ENCODE results near the gene SYPL2.

Gene SYPL2

GRCh38 chr1:109477821-109478220 is 11.5 kb downstream of the SYPL2 start:
- TF ChIP-seq CTCF (IDR thresholded peaks at IDR 0.05; ENCODE audit: control insufficient read depth, insufficient read depth, low read depth, low read length, missing control alignments), result no peak
- DNase-seq (ENCODE audit: low read depth), result no peak
- no peak overlapping the region for H3K4me3 ChIP-seq (ENCODE audit: control insufficient read depth, low read depth, low read length)

- no peak for TF ChIP-seq CTCF (IDR thresholded peaks at IDR 0.05; ENCODE audit: control insufficient read depth, insufficient read depth, low read depth, low read length, missing control alignments)
- DNase-seq (ENCODE audit: low read depth), result no peak
- no peak overlapping the region for H3K4me3 ChIP-seq (ENCODE audit: control insufficient read depth, low read depth, low read length)
Observed at GRCh38 chr1:109478806-109479205, 12.5 kb downstream of the SYPL2 start.

DNA sequence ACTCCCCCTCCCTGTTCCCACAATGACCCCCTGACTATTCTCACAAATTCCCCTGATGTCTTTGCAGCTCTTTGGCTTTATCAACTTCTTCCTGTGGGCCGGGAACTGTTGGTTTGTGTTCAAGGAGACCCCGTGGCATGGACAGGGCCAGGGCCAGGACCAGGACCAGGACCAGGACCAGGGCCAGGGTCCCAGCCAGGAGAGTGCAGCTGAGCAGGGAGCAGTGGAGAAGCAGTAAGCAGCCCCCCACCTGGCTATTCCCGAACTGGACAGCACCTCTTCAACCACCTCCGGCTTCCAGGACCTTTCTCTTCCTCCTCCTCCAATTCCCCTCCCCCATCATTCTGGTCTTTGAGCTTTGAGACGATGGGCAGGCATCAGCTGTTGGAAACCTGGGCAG is 13.0 kb downstream of the SYPL2 start:
- no peak for TF ChIP-seq CTCF (IDR thresholded peaks at IDR 0.05; ENCODE audit: control insufficient read depth, insufficient read depth, low read depth, low read length, missing control alignments)
- no peak overlapping the region for H3K4me3 ChIP-seq (ENCODE audit: control insufficient read depth, low read depth, low read length)
- DNase-seq (ENCODE audit: low read depth), result no peak

DNA sequence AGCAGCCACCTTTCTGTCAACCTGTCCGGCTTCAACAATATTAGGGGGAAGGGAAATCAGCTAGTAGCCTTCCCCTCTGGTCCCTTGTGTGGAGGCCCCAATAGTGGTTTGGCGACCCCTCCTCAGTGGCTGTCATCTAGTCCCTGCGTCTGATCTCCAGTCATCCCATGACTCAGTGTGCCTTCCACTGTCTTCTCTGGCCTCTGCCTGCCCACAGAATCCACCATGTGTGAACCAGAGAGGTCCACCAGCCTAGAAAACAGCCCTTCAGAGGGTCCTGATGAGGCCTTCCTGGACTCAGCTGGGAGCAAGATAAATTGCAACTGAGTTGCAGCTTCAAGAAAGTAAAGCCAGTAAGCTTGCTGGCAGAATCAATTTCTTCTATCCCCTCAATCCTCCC is 13.6 kb downstream of the SYPL2 start:
- TF ChIP-seq CTCF (IDR thresholded peaks at IDR 0.05; ENCODE audit: control insufficient read depth, insufficient read depth, low read depth, low read length, missing control alignments), result no peak
- H3K4me3 ChIP-seq (ENCODE audit: control insufficient read depth, low read depth, low read length), result no peak overlapping the region
- no peak for DNase-seq (ENCODE audit: low read depth)

GRCh38 chr1:109481646-109482045 is 15.3 kb downstream of the SYPL2 start:
- DNase-seq (ENCODE audit: low read depth), result no peak
- H3K4me3 ChIP-seq (ENCODE audit: control insufficient read depth, low read depth, low read length), result no peak overlapping the region
- TF ChIP-seq CTCF (IDR thresholded peaks at IDR 0.05; ENCODE audit: control insufficient read depth, insufficient read depth, low read depth, low read length, missing control alignments), result no peak

DNA sequence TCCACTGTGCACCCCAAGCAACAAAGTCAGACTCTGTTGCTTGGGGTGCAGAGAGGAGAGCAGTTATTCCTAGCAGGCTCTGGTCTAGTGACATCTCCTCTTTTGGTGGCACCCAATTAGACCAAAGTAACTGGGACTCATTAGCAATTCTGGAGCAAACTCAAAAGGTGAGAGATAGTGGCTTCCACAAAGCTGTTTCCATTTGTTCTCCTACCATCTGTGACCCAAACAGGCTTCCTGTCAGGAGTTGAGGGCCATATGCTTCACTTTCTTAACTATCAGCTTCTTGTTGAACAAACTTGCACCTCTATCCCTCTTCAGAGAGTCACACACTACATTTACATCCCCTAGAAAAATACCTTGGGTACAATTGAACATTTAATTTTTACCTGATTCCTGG is 15.9 kb downstream of the SYPL2 start:
- no peak for DNase-seq (ENCODE audit: low read depth)
- TF ChIP-seq CTCF (IDR thresholded peaks at IDR 0.05; ENCODE audit: control insufficient read depth, insufficient read depth, low read depth, low read length, missing control alignments), result no peak

More for the DNA sequence above, 15.9 kb downstream of the SYPL2 start:
- H3K4me3 ChIP-seq (ENCODE audit: control insufficient read depth, low read depth, low read length), result no peak overlapping the region

Measured in AG09309 (cell line).